ENCODE data around the gene KLF3. TPM values are rescaled to one million over a fixed set of nuclear protein-coding genes. Genes with fewer than 3 reads are reported as not detected.

Gene KLF3
- total RNA-seq, 1 donor from 2014 or later, result 16.5 TPM

- no peak for DNase-seq
- Histone ChIP-seq H3K27me3 (ENCODE audit: low read depth) (no peaks in the 10 kb centered on the region), H3K4me1 (peaks cover 89% of the 10 kb centered on the region), H3K27ac (replicated peaks) (peak overlapping the region; percentile 100), H3K9me3 (replicated peaks) (no peaks in the 10 kb centered on the region), H3K36me3 (no peaks in the 10 kb centered on the region), H3K4me3 (peak overlapping the region; percentile 74)
- intact Hi-C loops (cut with micrococcal nuclease), result no loop called here
- no peak for TF ChIP-seq CTCF (IDR thresholded peaks at IDR 0.05; ENCODE audit: borderline replicate concordance)
Observed at GRCh38 chr4:38668203-38668971, 4.4 kb downstream of the KLF3 start.

GRCh38 chr4:38669208-38669607 is 5.2 kb downstream of the KLF3 start:
- Histone ChIP-seq H3K36me3 (no peaks in the 10 kb centered on the region), H3K4me3 (peak overlapping the region; percentile 74), H3K4me1 (peaks cover 97% of the 10 kb centered on the region), H3K27ac (replicated peaks) (peak overlapping the region; percentile 100), H3K27me3 (ENCODE audit: low read depth) (no peaks in the 10 kb centered on the region), H3K9me3 (replicated peaks) (no peaks in the 10 kb centered on the region)
- intact Hi-C loops (cut with micrococcal nuclease), result no loop called here
- TF ChIP-seq CTCF (IDR thresholded peaks at IDR 0.05; ENCODE audit: borderline replicate concordance), result no peak
- no peak for DNase-seq

- DNase-seq, result no peak
- Histone ChIP-seq H3K4me3 (peak overlapping the region; percentile 74), H3K27me3 (ENCODE audit: low read depth) (no peaks in the 10 kb centered on the region), H3K9me3 (replicated peaks) (no peaks in the 10 kb centered on the region), H3K36me3 (no peaks in the 10 kb centered on the region), H3K4me1 (peaks cover 98% of the 10 kb centered on the region), H3K27ac (replicated peaks) (peak overlapping the region; percentile 100)
- intact Hi-C loops (cut with micrococcal nuclease), result loop anchor here (10.0 kb wide), 1 partner anchor 596 kb away; no protein-coding TSS in a partner anchor
- no peak for TF ChIP-seq CTCF (IDR thresholded peaks at IDR 0.05; ENCODE audit: borderline replicate concordance)
Observed at GRCh38 chr4:38670109-38670901, 6.3 kb downstream of the KLF3 start.

GRCh38 chr4:38670939-38671591 is 7.1 kb downstream of the KLF3 start:
- Histone ChIP-seq H3K36me3 (no peaks in the 10 kb centered on the region), H3K9me3 (replicated peaks) (no peaks in the 10 kb centered on the region), H3K27me3 (ENCODE audit: low read depth) (no peaks in the 10 kb centered on the region), H3K27ac (replicated peaks) (peak overlapping the region; percentile 100), H3K4me1 (peaks cover 98% of the 10 kb centered on the region), H3K4me3 (peak overlapping the region; percentile 74)
- TF ChIP-seq CTCF (IDR thresholded peaks at IDR 0.05; ENCODE audit: borderline replicate concordance), result no peak
- intact Hi-C loops (cut with micrococcal nuclease), result loop anchor here (10.0 kb wide), 1 partner anchor 596 kb away; no protein-coding TSS in a partner anchor
- DNase-seq, result no peak

- no peaks in the 10 kb centered on the region for H3K36me3 ChIP-seq
- no peaks in the 10 kb centered on the region for H3K9me3 ChIP-seq (replicated peaks)
- peak overlapping the region; percentile 100 for H3K27ac ChIP-seq (replicated peaks)
- H3K4me3 ChIP-seq, result peak overlapping the region; percentile 74
- no peak for DNase-seq
- intact Hi-C loops (cut with micrococcal nuclease), result loop anchor here (10.0 kb wide), 1 partner anchor 597 kb away; no protein-coding TSS in a partner anchor
- peaks cover 98% of the 10 kb centered on the region for H3K4me1 ChIP-seq
- no peaks in the 10 kb centered on the region for H3K27me3 ChIP-seq (ENCODE audit: low read depth)
- TF ChIP-seq CTCF (IDR thresholded peaks at IDR 0.05; ENCODE audit: borderline replicate concordance), result no peak
Observed at GRCh38 chr4:38671592-38671940, 7.6 kb downstream of the KLF3 start.

Data from left ventricle myocardium inferior (tissue), 1 donor.